ENCODE data around the gene AP3B2.

The AP3B2 gene

DNA sequence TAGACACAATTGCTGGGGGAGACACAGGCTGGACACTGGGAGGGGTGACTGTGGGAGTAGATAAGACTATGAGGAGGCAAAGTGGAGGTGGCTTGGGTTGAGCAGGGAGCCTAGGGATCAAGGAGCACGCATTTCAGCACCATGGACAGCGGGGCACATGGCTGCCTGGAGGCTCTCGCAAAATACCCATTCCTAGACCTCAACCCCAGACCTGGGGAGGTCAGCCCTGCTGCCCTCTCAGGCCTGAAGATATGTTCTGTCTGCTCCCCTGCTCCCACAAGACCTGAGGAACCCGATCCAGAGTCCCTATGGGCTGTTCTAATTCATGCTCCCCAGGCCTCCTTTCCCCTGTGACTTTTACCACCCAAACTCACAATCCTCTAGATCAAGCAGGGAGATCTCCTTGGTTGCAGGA, 46.5 kb downstream of the AP3B2 start:
- Histone ChIP-seq H3K9me3 (ENCODE audit: insufficient read depth, low read depth, low read length) (no peaks in the 10 kb centered on the region), H3K27me3 (ENCODE audit: insufficient read depth, low read length) (peaks cover 19% of the 10 kb centered on the region), H3K27ac (ENCODE audit: low read length) (no peak overlapping the region), H3K4me1 (ENCODE audit: insufficient read depth, low read length) (no peaks in the 10 kb centered on the region), H3K9ac (ENCODE audit: low read depth, low read length) (no peak overlapping the region), H3K36me3 (ENCODE audit: insufficient read depth, low read depth, low read length) (no peaks in the 10 kb centered on the region), H3K4me3 (ENCODE audit: low read length) (no peak overlapping the region)

DNA sequence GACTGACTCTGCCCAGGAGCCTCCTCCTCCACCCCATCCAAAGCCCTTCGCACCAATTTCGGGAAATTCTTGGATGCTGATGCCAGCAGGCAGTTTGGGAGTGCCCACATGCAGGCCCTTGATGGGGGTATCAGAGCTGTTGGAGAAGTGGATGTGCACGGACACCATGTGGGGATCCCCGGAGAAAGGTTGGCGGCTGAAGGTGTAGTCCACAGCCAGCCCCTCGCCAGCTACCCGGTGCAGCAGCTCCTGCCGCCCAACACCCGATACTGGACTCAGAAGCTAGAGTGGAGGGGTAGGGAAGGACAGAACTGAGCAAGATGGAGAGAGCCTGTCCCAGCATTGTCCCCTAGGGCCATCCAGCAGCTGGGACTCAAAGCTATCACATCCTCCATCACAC, 47.0 kb downstream of the AP3B2 start:
- no peak overlapping the region for H3K27ac ChIP-seq (ENCODE audit: low read length)
- H3K36me3 ChIP-seq (ENCODE audit: insufficient read depth, low read depth, low read length): no peaks in the 10 kb centered on the region
- H3K4me3 ChIP-seq (ENCODE audit: low read length): no peak overlapping the region
- H3K9me3 ChIP-seq (ENCODE audit: insufficient read depth, low read depth, low read length): no peaks in the 10 kb centered on the region
- H3K4me1 ChIP-seq (ENCODE audit: insufficient read depth, low read length): no peaks in the 10 kb centered on the region
- peaks cover 19% of the 10 kb centered on the region for H3K27me3 ChIP-seq (ENCODE audit: insufficient read depth, low read length)
- H3K9ac ChIP-seq (ENCODE audit: low read depth, low read length): no peak overlapping the region

DNA sequence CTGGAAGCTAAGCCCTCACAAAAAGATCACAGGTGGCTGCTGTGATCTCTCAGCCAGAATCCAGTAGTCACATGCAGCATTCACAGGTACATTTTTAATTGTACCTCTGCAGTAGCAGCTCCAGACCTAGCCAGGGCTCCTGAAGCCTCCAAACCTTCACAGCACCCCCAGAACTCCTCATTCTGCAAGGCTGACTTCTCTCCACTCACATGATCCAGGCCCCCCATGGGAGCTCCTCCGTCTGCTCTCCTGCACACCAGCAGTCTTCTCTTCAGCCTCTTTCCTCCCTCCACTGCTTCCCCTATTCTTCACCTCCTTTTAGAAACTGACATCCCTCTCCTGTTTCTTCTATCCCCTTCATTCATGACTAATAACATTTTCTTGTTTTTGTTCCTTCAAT, 49.3 kb downstream of the AP3B2 start:
- Histone ChIP-seq H3K36me3 (ENCODE audit: insufficient read depth, low read depth, low read length) (no peaks in the 10 kb centered on the region), H3K4me3 (ENCODE audit: low read length) (no peak overlapping the region), H3K4me1 (ENCODE audit: insufficient read depth, low read length) (no peaks in the 10 kb centered on the region), H3K27me3 (ENCODE audit: insufficient read depth, low read length) (peaks cover 19% of the 10 kb centered on the region), H3K27ac (ENCODE audit: low read length) (no peak overlapping the region), H3K9me3 (ENCODE audit: insufficient read depth, low read depth, low read length) (no peaks in the 10 kb centered on the region), H3K9ac (ENCODE audit: low read depth, low read length) (no peak overlapping the region)

DNA sequence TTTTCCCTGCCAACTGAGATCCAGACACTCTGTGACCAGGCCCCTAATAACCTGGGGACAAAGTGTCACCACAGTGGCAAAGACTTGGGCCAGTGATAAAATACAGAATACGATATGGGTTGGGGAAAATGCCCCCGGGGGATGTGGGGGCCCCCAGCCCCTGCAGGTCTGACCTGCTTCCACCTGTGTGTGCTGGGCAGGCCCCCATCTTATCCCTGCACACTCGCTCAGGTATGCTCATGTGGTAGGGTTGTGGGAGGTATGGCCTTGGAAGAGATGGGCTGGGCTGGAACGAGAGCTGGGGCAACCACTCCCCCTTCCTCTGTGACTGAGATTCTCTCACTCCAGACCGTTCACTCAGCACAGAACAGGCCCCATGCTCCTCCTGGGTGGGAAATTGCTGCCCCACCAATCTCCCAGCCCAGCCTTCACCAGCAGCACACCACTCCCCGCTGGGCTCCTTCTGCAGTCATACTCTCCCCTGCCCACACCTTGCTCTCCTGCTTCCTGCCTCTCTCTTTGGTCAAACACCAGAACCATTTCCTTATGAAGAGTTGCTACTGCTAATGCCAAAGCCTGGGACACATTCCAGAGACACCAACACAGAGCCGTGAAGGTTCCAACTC, 52.9 kb downstream of the AP3B2 start:
- Histone ChIP-seq H3K9me3 (ENCODE audit: insufficient read depth, low read depth, low read length) (no peaks in the 10 kb centered on the region), H3K9ac (ENCODE audit: low read depth, low read length) (no peak overlapping the region), H3K36me3 (ENCODE audit: insufficient read depth, low read depth, low read length) (no peaks in the 10 kb centered on the region), H3K27me3 (ENCODE audit: insufficient read depth, low read length) (peaks cover 21% of the 10 kb centered on the region), H3K4me1 (ENCODE audit: insufficient read depth, low read length) (no peaks in the 10 kb centered on the region), H3K4me3 (ENCODE audit: low read length) (no peak overlapping the region), H3K27ac (ENCODE audit: low read length) (no peak overlapping the region)

GRCh38 chr15:82655606-82656005, 54.1 kb downstream of the AP3B2 start:
- no peak overlapping the region for H3K27ac ChIP-seq (ENCODE audit: low read length)
- H3K36me3 ChIP-seq (ENCODE audit: insufficient read depth, low read depth, low read length): no peaks in the 10 kb centered on the region
- no peak overlapping the region for H3K4me3 ChIP-seq (ENCODE audit: low read length)
- H3K9me3 ChIP-seq (ENCODE audit: insufficient read depth, low read depth, low read length): no peaks in the 10 kb centered on the region
- no peaks in the 10 kb centered on the region for H3K4me1 ChIP-seq (ENCODE audit: insufficient read depth, low read length)
- H3K9ac ChIP-seq (ENCODE audit: low read depth, low read length): no peak overlapping the region
- H3K27me3 ChIP-seq (ENCODE audit: insufficient read depth, low read length): peaks cover 23% of the 10 kb centered on the region

DNA sequence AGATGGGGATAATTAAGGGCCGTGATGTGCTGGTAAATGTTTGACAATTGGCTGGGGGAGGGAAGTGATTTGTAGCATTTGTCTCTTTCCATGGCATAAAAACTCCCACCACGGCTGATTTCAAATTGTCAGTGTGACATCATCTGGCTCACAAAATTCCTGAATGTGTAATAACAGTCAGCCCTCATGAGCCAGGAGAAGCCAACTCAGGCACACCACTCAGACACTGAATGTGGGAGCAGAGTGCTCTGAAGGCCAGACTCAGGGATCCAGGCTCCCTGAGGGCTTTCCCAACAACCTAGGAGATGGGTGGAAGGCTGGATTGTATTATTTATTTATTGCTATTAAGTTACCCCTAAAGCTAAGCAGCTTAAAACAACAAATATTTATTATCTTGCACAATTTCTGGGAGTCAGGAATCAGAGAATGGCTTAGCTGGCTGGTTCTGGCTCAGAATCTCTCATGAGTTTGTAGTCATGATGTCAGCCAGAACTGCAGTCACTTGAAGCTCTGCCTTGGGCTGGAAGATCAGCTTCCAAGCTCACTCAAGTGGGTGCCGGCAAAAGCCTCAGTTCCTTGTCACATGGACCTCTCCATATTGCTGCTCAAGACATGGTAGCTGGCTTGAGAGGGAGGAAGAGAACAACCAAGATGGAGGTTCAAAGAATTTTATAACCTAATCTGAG, 56.0 kb downstream of the AP3B2 start:
- Histone ChIP-seq H3K9me3 (ENCODE audit: insufficient read depth, low read depth, low read length) (no peaks in the 10 kb centered on the region), H3K4me1 (ENCODE audit: insufficient read depth, low read length) (no peaks in the 10 kb centered on the region), H3K27ac (ENCODE audit: low read length) (no peak overlapping the region), H3K4me3 (ENCODE audit: low read length) (no peak overlapping the region), H3K36me3 (ENCODE audit: insufficient read depth, low read depth, low read length) (no peaks in the 10 kb centered on the region), H3K9ac (ENCODE audit: low read depth, low read length) (no peak overlapping the region), H3K27me3 (ENCODE audit: insufficient read depth, low read length) (peaks cover 43% of the 10 kb centered on the region)

DNA sequence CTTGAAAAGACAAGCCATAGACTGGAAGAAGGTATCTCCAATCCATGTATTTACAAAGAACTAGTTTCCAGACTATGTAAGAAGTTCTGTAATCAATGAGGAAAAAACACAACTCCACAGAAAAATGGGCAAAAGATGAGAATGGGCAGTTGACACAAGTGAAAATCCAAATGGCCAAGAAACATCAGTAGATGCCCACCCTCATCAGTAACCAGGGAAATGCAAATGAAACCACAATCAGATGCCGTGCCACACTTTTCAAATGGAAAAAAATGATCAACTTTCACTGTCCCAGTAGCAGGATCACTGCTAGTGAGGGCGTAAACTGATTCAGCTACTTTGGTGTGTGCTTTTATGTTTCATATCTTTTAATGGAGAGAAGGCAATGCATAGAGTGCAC, 58.0 kb downstream of the AP3B2 start:
- H3K4me1 ChIP-seq (ENCODE audit: insufficient read depth, low read length): no peaks in the 10 kb centered on the region
- H3K9me3 ChIP-seq (ENCODE audit: insufficient read depth, low read depth, low read length): no peaks in the 10 kb centered on the region; the same call in 1 of the 2 replicates
- no peaks in the 10 kb centered on the region for H3K36me3 ChIP-seq (ENCODE audit: insufficient read depth, low read depth, low read length)
- peaks cover 62% of the 10 kb centered on the region for H3K27me3 ChIP-seq (ENCODE audit: insufficient read depth, low read length)
- no peak overlapping the region for H3K4me3 ChIP-seq (ENCODE audit: low read length)
- H3K27ac ChIP-seq (ENCODE audit: low read length): no peak overlapping the region
- H3K9ac ChIP-seq (ENCODE audit: low read depth, low read length): no peak overlapping the region

DNA sequence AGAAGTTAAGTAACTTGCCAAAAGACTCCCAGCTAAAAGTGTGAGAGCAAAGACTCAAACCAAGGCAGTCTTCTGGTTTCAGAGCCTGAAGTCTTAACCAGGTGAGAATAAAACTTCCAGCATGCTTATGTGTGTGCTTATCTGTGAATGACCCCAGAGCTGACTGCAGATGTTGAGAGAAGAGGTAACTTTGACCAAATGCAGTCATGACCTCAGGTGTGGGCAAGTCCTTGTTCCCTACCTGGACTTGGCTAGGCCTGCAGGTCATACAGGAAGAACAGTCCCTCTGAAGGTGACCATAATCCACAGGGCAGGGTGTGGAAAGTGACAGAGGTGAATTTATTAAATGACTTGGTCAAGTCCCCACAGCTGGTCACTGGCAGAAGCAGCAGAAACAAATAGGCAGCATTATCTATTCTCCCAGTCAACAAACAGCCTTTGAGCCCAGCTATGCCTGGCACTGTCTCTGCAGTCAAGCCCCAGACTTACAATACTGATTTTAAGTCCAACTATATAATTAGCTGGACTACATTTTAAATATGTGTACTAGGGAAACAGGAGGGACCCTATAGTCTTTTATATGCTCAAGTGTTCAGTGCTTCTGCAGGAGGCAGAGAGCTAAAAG, 59.5 kb downstream of the AP3B2 start:
- Histone ChIP-seq H3K4me3 (ENCODE audit: low read length) (no peak overlapping the region), H3K27me3 (ENCODE audit: insufficient read depth, low read length) (peaks cover 77% of the 10 kb centered on the region), H3K9me3 (ENCODE audit: insufficient read depth, low read depth, low read length) (no peaks in the 10 kb centered on the region; the same call in 1 of the 2 replicates), H3K9ac (ENCODE audit: low read depth, low read length) (no peak overlapping the region), H3K36me3 (ENCODE audit: insufficient read depth, low read depth, low read length) (no peaks in the 10 kb centered on the region), H3K4me1 (ENCODE audit: insufficient read depth, low read length) (peaks cover 4% of the 10 kb centered on the region; the same call in 1 of the 2 replicates), H3K27ac (ENCODE audit: low read length) (no peak overlapping the region)

GRCh38 chr15:82649226-82649999, 60.3 kb downstream of the AP3B2 start:
- H3K4me3 ChIP-seq (ENCODE audit: low read length): no peak overlapping the region
- H3K27ac ChIP-seq (ENCODE audit: low read length): no peak overlapping the region
- H3K36me3 ChIP-seq (ENCODE audit: insufficient read depth, low read depth, low read length): no peaks in the 10 kb centered on the region
- no peaks in the 10 kb centered on the region; the same call in 1 of the 2 replicates for H3K9me3 ChIP-seq (ENCODE audit: insufficient read depth, low read depth, low read length)
- H3K27me3 ChIP-seq (ENCODE audit: insufficient read depth, low read length): peaks cover 82% of the 10 kb centered on the region
- peaks cover 4% of the 10 kb centered on the region; the same call in 1 of the 2 replicates for H3K4me1 ChIP-seq (ENCODE audit: insufficient read depth, low read length)
- no peak overlapping the region for H3K9ac ChIP-seq (ENCODE audit: low read depth, low read length)

GRCh38 chr15:82648257-82649103, 61.2 kb downstream of the AP3B2 start:
- Histone ChIP-seq H3K27ac (ENCODE audit: low read length) (no peak overlapping the region), H3K4me3 (ENCODE audit: low read length) (peak overlapping the region; percentile 63; the same call in 1 of the 2 replicates), H3K27me3 (ENCODE audit: insufficient read depth, low read length) (peaks cover 80% of the 10 kb centered on the region)

GRCh38 chr15:82647835-82648256, 61.8 kb downstream of the AP3B2 start:
- H3K27me3 ChIP-seq (ENCODE audit: insufficient read depth, low read length): peaks cover 78% of the 10 kb centered on the region
- H3K4me1 ChIP-seq (ENCODE audit: insufficient read depth, low read length): peaks cover 4% of the 10 kb centered on the region; the same call in 1 of the 2 replicates
- H3K36me3 ChIP-seq (ENCODE audit: insufficient read depth, low read depth, low read length): no peaks in the 10 kb centered on the region
- H3K9ac ChIP-seq (ENCODE audit: low read depth, low read length): no peak overlapping the region
- H3K27ac ChIP-seq (ENCODE audit: low read length): no peak overlapping the region
- H3K9me3 ChIP-seq (ENCODE audit: insufficient read depth, low read depth, low read length): no peaks in the 10 kb centered on the region; the same call in 1 of the 2 replicates
- peak overlapping the region; percentile 63; the same call in 1 of the 2 replicates for H3K4me3 ChIP-seq (ENCODE audit: low read length)

More at GRCh38 chr15:82648257-82649103, 61.2 kb downstream of the AP3B2 start:
- H3K36me3 ChIP-seq (ENCODE audit: insufficient read depth, low read depth, low read length): no peaks in the 10 kb centered on the region
- H3K9ac ChIP-seq (ENCODE audit: low read depth, low read length): no peak overlapping the region
- H3K4me1 ChIP-seq (ENCODE audit: insufficient read depth, low read length): peaks cover 4% of the 10 kb centered on the region; the same call in 1 of the 2 replicates
- H3K9me3 ChIP-seq (ENCODE audit: insufficient read depth, low read depth, low read length): no peaks in the 10 kb centered on the region; the same call in 1 of the 2 replicates

Data from iPS-20b (cell line).